Measurements from ENCODE around the gene MINAR2.

The MINAR2 gene, protein sequence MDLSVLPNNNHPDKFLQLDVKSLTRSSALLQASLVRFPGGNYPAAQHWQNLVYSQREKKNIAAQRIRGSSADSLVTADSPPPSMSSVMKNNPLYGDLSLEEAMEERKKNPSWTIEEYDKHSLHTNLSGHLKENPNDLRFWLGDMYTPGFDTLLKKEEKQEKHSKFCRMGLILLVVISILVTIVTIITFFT

DNA sequence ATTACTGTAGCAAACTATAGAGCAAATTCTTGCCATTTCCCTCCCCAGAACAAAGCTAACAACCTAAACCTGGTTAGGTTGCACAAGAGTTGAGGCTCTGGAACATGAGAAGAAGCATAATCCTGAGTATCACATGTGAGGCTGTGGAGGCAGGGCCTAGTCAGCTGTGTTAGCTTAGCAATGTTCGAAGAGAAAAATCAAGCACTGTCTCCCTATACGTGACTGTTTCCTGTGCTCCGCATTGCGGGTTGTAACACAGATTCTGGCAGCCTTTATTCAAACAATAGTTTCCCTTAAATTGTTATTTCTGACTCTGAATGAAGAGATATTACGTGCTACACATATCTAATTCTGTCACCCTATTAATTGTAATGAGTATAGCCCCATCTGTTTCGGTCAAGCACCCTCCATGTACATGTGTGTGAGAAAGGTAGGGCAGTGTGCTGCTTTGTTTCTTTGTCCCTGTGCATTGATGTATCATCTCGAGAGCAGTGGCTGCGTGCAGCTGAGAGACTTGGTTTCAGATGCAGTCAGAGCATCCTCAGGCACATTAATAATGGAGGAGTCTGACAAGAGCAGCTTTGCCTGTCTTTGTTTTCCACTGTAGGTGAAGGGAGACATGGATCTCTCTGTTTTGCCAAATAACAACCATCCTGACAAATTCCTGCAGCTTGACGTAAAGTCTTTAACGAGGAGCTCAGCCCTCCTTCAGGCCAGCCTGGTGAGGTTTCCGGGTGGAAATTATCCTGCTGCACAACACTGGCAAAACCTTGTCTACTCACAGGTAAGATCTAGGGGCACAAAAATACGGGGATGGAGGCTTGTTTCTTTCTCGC, at the start of gene MINAR2:
MINAR2 (plus strand) TSS at position 523 of the 836 bp plus-strand sequence; CDS start at position 620, 97 bp downstream.
- Mint-ChIP-seq H3K36me3 (ENCODE audit: low read depth) (no peaks in the 10 kb centered on the region), H3K4me1 (peaks cover 27% of the 10 kb centered on the region), H3K9me3 (no peaks in the 10 kb centered on the region), H3K27ac (peak within 1 kb of the TSS; percentile 88), H3K27me3 (ENCODE audit: low read depth, poor library complexity) (peaks cover 3% of the 10 kb centered on the region), H3K4me3 (no peak within 1 kb of the TSS)
- TF ChIP-seq, protein P1, sequence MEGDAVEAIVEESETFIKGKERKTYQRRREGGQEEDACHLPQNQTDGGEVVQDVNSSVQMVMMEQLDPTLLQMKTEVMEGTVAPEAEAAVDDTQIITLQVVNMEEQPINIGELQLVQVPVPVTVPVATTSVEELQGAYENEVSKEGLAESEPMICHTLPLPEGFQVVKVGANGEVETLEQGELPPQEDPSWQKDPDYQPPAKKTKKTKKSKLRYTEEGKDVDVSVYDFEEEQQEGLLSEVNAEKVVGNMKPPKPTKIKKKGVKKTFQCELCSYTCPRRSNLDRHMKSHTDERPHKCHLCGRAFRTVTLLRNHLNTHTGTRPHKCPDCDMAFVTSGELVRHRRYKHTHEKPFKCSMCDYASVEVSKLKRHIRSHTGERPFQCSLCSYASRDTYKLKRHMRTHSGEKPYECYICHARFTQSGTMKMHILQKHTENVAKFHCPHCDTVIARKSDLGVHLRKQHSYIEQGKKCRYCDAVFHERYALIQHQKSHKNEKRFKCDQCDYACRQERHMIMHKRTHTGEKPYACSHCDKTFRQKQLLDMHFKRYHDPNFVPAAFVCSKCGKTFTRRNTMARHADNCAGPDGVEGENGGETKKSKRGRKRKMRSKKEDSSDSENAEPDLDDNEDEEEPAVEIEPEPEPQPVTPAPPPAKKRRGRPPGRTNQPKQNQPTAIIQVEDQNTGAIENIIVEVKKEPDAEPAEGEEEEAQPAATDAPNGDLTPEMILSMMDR (IDR thresholded peaks at IDR 0.05): no peak
- no peak for DNase-seq

DNA sequence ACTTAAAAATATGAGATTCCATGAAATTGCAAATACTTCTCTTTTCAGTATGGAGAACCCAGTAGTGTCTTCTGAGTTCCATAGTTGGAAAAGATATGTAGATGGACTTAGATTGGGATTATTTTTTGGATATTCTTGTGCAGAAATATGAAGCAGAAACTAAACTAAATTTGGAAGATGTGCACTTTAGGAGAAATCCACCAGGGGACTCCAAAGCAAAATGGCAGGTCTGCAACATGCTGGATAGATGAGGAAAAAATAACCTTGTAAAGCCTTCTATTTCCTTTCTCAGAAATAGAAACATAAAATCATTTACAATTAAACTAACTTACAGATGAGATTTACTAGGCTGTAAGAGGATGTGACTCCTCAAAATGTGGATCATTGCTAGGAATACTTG, 49.2 kb upstream of the MINAR2 start:
- no peaks in the 10 kb centered on the region for H3K9me3 Mint-ChIP-seq
- no peak overlapping the region for H3K4me3 Mint-ChIP-seq
- no peak overlapping the region for H3K27ac Mint-ChIP-seq
- no peaks in the 10 kb centered on the region for H3K27me3 Mint-ChIP-seq (ENCODE audit: low read depth, poor library complexity)
- TF ChIP-seq, protein P1 (IDR thresholded peaks at IDR 0.05): no peak
- H3K36me3 Mint-ChIP-seq (ENCODE audit: low read depth): peaks cover 24% of the 10 kb centered on the region
- no peak for DNase-seq
- H3K4me1 Mint-ChIP-seq: no peaks in the 10 kb centered on the region

DNA sequence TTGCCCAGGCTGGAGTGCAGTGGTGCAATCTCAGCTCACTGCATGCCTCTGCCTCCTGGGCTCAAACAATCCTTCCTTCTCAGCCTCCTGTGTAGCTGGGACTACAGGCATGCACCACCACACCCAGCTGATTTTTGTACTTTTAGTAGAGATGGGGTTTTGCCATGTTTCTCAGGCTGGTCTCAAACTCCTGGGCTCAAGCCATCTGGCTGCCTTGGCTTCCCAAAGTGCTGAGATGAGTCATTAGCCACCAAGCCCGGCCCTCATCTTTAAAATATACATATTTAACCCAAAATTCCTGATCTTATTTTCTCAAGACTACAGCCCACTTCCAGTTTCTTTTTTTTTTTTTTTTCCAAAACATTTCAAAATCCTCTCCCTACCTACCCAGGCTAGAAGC, 31.7 kb upstream of the MINAR2 start:
- Mint-ChIP-seq H3K4me3 (no peak overlapping the region), H3K9me3 (no peaks in the 10 kb centered on the region), H3K4me1 (peaks cover 6% of the 10 kb centered on the region), H3K27me3 (ENCODE audit: low read depth, poor library complexity) (no peaks in the 10 kb centered on the region), H3K36me3 (ENCODE audit: low read depth) (peaks cover 22% of the 10 kb centered on the region), H3K27ac (peak overlapping the region; percentile 36)
- TF ChIP-seq, protein P1 (IDR thresholded peaks at IDR 0.05): no peak
- DNase-seq: no peak

DNA sequence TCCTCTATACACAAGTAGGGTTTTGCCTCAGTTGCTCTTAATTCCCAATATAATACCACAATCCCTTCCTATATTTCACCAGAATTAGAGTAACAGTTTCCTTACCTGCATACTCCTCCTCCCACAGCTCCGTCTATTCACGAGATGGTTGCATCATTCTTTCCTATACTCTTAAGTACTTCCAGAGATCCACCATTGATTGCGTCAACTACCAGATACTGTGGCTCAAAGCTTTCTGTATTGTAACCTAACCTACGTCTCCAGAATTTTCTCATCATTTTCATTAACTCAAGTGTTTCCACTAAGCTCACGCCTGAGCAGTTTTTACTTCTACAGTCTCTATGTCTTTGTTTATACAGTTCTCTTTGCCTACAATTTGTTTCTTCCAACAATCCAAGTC, 31.2 kb upstream of the MINAR2 start:
- TF ChIP-seq, protein P1 (IDR thresholded peaks at IDR 0.05): no peak
- DNase-seq: no peak
- peak overlapping the region; percentile 36 for H3K27ac Mint-ChIP-seq
- peaks cover 6% of the 10 kb centered on the region for H3K4me1 Mint-ChIP-seq
- no peaks in the 10 kb centered on the region for H3K27me3 Mint-ChIP-seq (ENCODE audit: low read depth, poor library complexity)
- peaks cover 26% of the 10 kb centered on the region for H3K36me3 Mint-ChIP-seq (ENCODE audit: low read depth)
- H3K9me3 Mint-ChIP-seq: no peaks in the 10 kb centered on the region
- no peak overlapping the region for H3K4me3 Mint-ChIP-seq

DNA sequence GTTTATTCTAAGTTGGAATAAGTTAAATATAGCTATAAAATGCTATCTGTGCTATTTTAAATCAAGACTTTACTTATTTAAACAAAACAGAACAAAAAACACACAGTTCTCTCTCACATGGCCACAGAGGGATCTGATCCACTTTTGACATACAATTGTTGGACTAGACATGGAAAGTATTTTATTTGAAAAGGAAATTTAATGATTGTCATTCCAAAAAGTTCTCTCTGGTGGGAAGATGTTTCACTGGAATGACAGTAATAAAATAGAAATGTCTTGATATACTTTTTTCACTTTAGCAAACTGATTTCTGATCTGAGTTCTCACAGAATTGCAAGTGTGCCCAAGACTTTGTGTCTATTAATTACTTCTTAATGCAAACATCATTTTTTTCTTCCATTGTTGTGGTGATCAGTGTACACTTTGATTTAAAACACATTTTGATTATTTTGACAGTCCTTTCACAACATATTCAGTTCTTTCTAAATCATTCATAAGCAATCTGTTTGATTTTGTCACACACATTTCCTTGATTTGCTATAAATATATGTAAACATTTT, 30.1 kb upstream of the MINAR2 start:
- TF ChIP-seq, protein P1 (IDR thresholded peaks at IDR 0.05): no peak
- no peak overlapping the region for H3K4me3 Mint-ChIP-seq
- H3K27me3 Mint-ChIP-seq (ENCODE audit: low read depth, poor library complexity): no peaks in the 10 kb centered on the region
- H3K27ac Mint-ChIP-seq: no peak overlapping the region
- H3K4me1 Mint-ChIP-seq: peaks cover 6% of the 10 kb centered on the region
- no peaks in the 10 kb centered on the region for H3K9me3 Mint-ChIP-seq
- DNase-seq: no peak
- peaks cover 38% of the 10 kb centered on the region for H3K36me3 Mint-ChIP-seq (ENCODE audit: low read depth)

Measured in nephron progenitor cell (in vitro differentiated cells).